Choroid plexus epithelial cell (primary cell): ENCODE results near the gene FMN1.

Source experiments
- DNase-seq: peaks from one replicate; pipeline ENCODE4 v3.0.0-alpha.2; 2010; ENCODE audit warnings: low read depth
- H3K4me3 ChIP-seq: 2 replicates; pipeline ENCODE4 v1.5.1; 2011; ENCODE audit warnings: low read depth, mild to moderate bottlenecking, control low read depth, low read length, moderate library complexity
- CTCF ChIP-seq: conservative IDR thresholded peaks from 2 replicates; pipeline ENCODE4 v1.5.1; 2011; ENCODE audit warnings: low read depth, mild to moderate bottlenecking, control low read depth, inconsistent platforms, low read length, moderate library complexity

The FMN1 gene

GRCh38 chr15:32910839-32911238, 283.7 kb downstream of the FMN1 start:
- DNase-seq, result no peak
- no peak for TF ChIP-seq CTCF
- H3K4me3 ChIP-seq, result no peak overlapping the region

DNA sequence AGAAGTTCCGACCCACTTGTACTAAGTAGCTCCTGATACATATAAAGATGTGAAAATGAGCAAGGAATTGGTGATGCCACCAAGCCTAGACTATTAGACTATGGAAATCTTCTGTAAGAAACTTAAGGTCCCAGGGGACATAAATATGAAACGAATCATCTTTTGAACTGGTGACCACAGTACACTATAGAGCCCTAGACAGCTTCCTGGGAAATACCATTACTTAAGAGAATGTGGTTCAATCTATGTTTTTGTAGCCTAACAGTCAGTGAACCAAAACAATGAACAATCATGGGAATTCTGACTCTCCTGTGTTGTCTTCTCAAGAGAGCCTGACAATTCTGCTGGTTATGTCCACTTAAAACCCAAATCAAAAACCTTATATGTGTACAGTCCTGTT, 285.1 kb downstream of the FMN1 start:
- peak; percentile 57 for DNase-seq
- no peak overlapping the region for H3K4me3 ChIP-seq
- TF ChIP-seq CTCF, result no peak

DNA sequence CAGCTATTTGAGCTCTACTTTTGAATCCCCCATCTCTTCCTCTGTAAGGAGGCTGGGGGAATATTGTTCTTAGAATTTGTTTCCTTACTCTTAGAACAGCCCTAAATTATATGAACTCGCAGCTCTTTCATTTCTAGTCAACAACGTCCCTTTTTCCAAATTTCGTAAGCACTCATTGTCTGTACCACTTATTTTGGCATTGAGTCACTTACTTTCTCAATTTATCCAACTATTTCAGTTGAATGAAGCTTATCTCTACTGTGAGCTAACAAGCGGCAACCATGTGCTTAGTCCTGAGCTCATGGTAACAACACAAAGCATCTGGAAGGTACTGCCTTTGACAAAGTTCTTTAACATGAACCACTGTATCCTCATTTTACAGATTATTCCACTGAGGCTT, 285.6 kb downstream of the FMN1 start:
- peak; percentile 25 for DNase-seq
- TF ChIP-seq CTCF, result no peak
- no peak overlapping the region for H3K4me3 ChIP-seq

DNA sequence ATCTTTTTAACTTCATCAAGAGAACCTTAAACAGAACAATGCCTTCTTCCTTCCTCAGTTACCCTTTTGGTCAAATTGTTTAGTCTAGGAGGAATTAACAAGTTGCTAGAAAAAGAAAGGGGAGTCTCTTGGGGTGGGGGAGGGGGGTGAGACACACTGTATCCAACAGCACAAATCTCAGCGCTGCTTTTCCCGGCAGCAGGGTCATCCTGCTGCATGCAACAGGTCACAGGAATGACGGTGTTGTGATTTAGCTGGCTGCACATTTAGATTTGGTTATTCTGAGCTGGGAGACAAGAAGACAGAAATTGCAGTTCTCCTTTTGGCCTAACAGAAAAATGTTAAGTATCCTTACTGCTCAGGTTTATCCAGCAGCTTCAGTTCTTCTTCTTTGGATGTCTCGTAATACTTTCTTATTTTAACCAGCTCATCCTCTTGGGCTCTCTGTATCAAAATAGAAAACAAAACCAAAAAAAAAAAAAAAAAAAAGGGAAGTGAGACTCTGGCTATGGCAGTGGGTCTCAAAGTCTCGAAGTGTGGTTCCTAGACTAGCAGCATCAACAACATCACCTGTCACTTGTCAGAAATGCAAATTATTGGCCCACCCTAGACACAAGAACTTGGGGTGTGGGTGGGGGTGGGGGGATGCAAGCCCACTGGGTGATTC, 286.2 kb downstream of the FMN1 start:
- peak; percentile 83 for DNase-seq
- H3K4me3 ChIP-seq, result no peak overlapping the region
- TF ChIP-seq CTCF, result no peak

- no peak for DNase-seq
- no peak overlapping the region for H3K4me3 ChIP-seq
- no peak for TF ChIP-seq CTCF
These were observed 289.0 kb downstream of the FMN1 start for GRCh38 chr15:32905481-32905880.

DNA sequence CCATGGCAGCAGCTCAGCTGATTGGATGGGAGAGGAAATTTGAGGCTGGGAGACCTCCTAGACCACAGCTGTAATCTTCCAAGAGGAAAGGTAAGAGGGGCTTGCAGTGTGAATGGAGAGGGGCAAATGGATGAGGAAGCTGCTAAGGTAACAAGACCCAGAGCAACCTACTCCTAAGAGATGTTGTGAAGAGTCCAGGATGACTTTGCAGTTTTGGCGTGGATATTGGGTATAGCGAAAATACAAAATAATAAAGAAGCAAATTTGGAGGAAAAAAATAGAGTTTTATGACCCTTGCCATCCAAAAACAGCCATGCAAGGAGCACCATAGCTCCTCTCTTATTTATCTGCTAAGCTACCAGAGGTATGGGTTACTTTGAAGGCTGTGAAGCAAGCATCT, 290.1 kb downstream of the FMN1 start:
- no peak for DNase-seq
- TF ChIP-seq CTCF, result no peak

DNA sequence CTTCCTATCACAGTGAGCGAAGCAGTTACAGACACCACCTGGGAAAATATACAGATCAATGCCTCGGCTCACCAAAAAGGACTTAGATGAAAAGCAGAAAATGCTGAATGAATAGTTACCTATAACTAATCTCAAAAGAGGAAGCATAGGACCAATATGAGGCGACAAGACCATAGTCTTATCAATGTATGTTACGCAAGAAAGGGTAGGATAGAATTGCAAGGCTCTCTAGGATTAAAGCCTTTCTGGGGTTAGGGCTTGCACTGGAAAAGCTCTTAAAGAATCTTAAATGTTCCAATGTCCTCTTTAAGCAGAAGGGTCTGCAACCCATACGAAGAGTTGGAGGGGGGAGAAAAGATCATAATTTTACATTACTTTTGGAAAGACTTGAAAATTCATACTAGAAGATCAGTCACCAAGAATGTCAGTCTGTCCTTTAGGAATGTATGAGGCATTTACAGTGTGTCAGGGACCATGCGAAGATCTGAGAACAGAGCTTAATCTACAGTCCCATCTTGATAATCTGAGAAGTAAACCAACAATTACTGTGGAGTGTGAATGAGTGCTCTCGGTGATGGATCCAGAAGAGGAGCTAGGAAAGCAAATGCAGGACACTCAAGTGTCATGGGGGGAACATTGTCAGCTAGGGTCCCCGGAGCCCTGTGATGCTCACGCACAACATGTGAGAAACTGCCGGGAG, 290.8 kb downstream of the FMN1 start:
- no peak overlapping the region for H3K4me3 ChIP-seq
- DNase-seq, result no peak
- TF ChIP-seq CTCF, result no peak

More for the DNA sequence above, 290.1 kb downstream of the FMN1 start:
- H3K4me3 ChIP-seq, result no peak overlapping the region
